D721Med (cell line): ENCODE results near the gene SCAF8.

Experiments
- DNase-seq: peaks from one replicate; pipeline ENCODE4 v3.0.0; 2011; ENCODE audit warnings: low spot score; ENCODE audit not compliant: insufficient read length
- FAIRE-seq: peaks from 2 replicates; lab custom pipeline; 2011; peaks lifted over from hg19 to GRCh38; lab: Jason Lieb, UNC
- CTCF ChIP-seq: IDR thresholded peaks from 2 replicates; pipeline ENCODE4 v1.5.1; 2012; ENCODE audit warnings: mild to moderate bottlenecking, control low read depth; ENCODE audit not compliant: insufficient read depth; ENCODE audit errors: missing control alignments

The SCAF8 gene

DNA sequence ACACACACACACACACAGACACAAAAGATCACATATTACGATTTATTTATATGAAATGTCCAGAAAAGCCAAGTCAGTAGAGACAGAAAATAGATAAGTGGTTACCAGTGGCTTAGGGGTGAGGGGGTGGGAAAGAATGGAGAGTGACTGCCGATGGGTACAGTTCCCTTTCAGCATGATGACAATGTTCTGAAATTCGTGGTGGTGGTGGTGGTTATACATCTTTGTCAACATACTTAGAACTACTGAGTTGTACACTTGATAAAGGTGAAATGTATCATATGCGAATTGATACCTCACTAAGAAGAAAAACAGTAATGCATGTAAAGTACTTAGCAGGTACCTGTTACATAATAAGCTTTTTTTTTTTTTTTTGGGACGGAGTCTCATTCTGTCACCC lies 124.3 kb downstream of the SCAF8 start:
- TF ChIP-seq CTCF: no peak
- DNase-seq (no peak), FAIRE-seq (peak; percentile 44)

GRCh38 chr6:154861825-154862224 lies 128.6 kb downstream of the SCAF8 start:
- no peak for TF ChIP-seq CTCF
- DNase-seq: no peak
- no peak for FAIRE-seq

GRCh38 chr6:154862536-154862935 lies 129.3 kb downstream of the SCAF8 start:
- FAIRE-seq: no peak

DNA sequence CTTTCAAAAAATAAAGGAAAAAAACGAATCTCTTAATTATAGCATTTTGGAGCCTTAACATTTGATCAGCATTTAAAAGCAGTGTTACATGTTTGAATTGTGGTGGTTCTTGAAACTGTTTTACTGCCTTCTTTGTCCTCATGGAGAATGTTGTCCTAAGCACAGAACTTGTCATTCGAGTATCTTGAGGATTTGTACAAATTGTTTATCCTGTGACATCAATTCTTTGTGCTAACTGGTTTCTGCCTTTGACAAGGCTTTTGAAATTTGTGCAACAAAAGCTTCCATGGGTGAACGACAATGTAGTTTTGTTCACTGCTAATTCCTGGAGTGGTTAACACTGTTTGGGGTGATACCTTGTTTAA lies 130.8 kb downstream of the SCAF8 start:
- no peak for DNase-seq
- no peak for FAIRE-seq
- TF ChIP-seq CTCF: no peak

More at GRCh38 chr6:154862536-154862935, 129.3 kb downstream of the SCAF8 start:
- DNase-seq: no peak
- TF ChIP-seq CTCF: no peak

- no peak for FAIRE-seq
- DNase-seq: no peak
- no peak for TF ChIP-seq CTCF
Measured at GRCh38 chr6:154865291-154865690, 132.1 kb downstream of the SCAF8 start.

GRCh38 chr6:154868143-154868594 lies 135.0 kb downstream of the SCAF8 start:
- FAIRE-seq: peak; percentile 38
- peak; percentile 79 for TF ChIP-seq CTCF
- peak; percentile 28 for DNase-seq

DNA sequence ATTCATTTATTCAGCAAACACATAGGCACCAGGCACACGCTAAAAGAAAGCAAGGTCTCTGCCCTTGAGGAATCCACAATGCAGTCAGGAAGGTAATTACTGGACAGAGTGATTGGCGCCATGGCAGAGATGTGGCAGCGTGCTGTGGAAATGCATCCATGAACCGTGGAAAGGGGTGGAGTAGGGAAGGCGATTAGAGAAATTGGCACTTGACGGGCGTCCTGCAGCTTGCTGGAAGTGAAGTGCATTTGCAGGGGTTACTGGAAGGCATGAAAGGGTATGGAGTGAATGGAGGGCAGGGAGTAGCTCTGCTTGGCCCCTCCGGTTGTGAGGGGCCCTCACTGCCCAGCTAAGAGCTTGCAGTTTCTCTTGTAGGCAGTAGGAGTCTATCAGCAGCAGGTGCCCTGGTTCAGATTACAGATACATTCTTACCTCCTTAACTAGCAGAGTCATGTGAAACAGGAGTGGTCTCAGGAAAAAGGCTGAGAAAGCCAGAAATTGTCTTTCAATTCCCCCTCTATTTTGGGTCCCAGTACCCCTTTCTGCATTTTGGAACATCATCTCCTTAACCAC lies 139.4 kb downstream of the SCAF8 start:
- DNase-seq (no peak), FAIRE-seq (no peak)
- TF ChIP-seq CTCF: no peak
